Neural crest cell (in vitro differentiated cells): ENCODE measurements around the gene COL9A3. TPM values are rescaled to one million over a fixed set of nuclear protein-coding genes. Genes with fewer than 3 reads are reported as not detected.

ENCODE experiments used
- DNase-seq: peaks from one replicate; pipeline ENCODE4 v3.0.0; 2021; ENCODE audit warnings: low read depth, mixed read lengths, low spot score
- H3K27ac Mint-ChIP-seq: one replicate; pipeline ENCODE4 v1.8.0; 2021; ENCODE audit warnings: mild to moderate bottlenecking, mixed read lengths; ENCODE audit not compliant: unreplicated experiment
- H3K27me3 Mint-ChIP-seq: 2 replicates; pipeline ENCODE4 v1.8.0; 2021; ENCODE audit warnings: low read depth, mild to moderate bottlenecking, mixed read lengths
- H3K36me3 Mint-ChIP-seq: 2 replicates; pipeline ENCODE4 v1.8.0; 2021; ENCODE audit warnings: low read depth, mild to moderate bottlenecking, mixed read lengths
- H3K4me1 Mint-ChIP-seq: 2 replicates; pipeline ENCODE4 v1.8.0; 2021; ENCODE audit warnings: mixed read lengths
- H3K4me3 Mint-ChIP-seq: one replicate; pipeline ENCODE4 v1.8.0; 2021; ENCODE audit warnings: mild to moderate bottlenecking, mixed read lengths
- H3K9me3 Mint-ChIP-seq: 2 replicates; pipeline ENCODE4 v1.8.0; 2021; ENCODE audit warnings: mixed read lengths
- CTCF ChIP-seq: fragments of 200-600 bp; sonication (generic); conservative IDR thresholded peaks from 2 replicates; pipeline ENCODE4 v1.5.0; 2021; ENCODE audit warnings: antibody characterized with exemption, mild to moderate bottlenecking
- total RNA-seq: library from RNA; stranded (reverse); gene quantifications from 2 replicates; pipeline ENCODE4 v1.2.1, GENCODE V29; 2021

The COL9A3 gene
- total RNA-seq, 1 donor from 2014 or later, result 4.6 TPM

GRCh38 chr20:62799873-62800272 is 17.0 kb upstream of the COL9A3 start:
- TF ChIP-seq CTCF, result no peak
- Mint-ChIP-seq H3K4me3 (peak overlapping the region; percentile 98), H3K9me3 (no peaks in the 10 kb centered on the region), H3K4me1 (peaks cover 15% of the 10 kb centered on the region), H3K27ac (peak overlapping the region; percentile 28), H3K27me3 (no peaks in the 10 kb centered on the region), H3K36me3 (peaks cover 9% of the 10 kb centered on the region)
- DNase-seq, result no peak

- Mint-ChIP-seq H3K4me1 (peaks cover 17% of the 10 kb centered on the region), H3K36me3 (peaks cover 9% of the 10 kb centered on the region), H3K27ac (no peak overlapping the region), H3K27me3 (no peaks in the 10 kb centered on the region), H3K4me3 (peak overlapping the region; percentile 98), H3K9me3 (no peaks in the 10 kb centered on the region)
- DNase-seq, result no peak
- TF ChIP-seq CTCF, result no peak
Observed at GRCh38 chr20:62800314-62801259, 16.3 kb upstream of the COL9A3 start.

GRCh38 chr20:62801284-62802010 is 15.4 kb upstream of the COL9A3 start:
- Mint-ChIP-seq H3K27me3 (no peaks in the 10 kb centered on the region), H3K9me3 (no peaks in the 10 kb centered on the region), H3K27ac (no peak overlapping the region), H3K4me3 (peak overlapping the region; percentile 98), H3K36me3 (peaks cover 9% of the 10 kb centered on the region), H3K4me1 (peaks cover 21% of the 10 kb centered on the region)
- no peak for TF ChIP-seq CTCF
- DNase-seq, result no peak

GRCh38 chr20:62802026-62802712 is 14.7 kb upstream of the COL9A3 start:
- Mint-ChIP-seq H3K27me3 (no peaks in the 10 kb centered on the region), H3K9me3 (no peaks in the 10 kb centered on the region), H3K4me1 (peaks cover 22% of the 10 kb centered on the region)

More at GRCh38 chr20:62802026-62802712, 14.7 kb upstream of the COL9A3 start:
- DNase-seq, result no peak
- Mint-ChIP-seq H3K4me3 (peak overlapping the region; percentile 98), H3K36me3 (peaks cover 9% of the 10 kb centered on the region), H3K27ac (no peak overlapping the region)
- TF ChIP-seq CTCF, result no peak
